ENCODE results near the gene EIF2D. TPM values are rescaled to one million over a fixed set of nuclear protein-coding genes. Genes with fewer than 3 reads are reported as not detected.
A peak's percentile ranks its signal among the peaks of the same experiment; 100 is the strongest.
"Not testable (repeated sequence)": the region's sequence is repeated elsewhere in the genome, so short reads cannot be mapped to it uniquely, and the experiment has no call there.

EIF2D gene
- total and polyA plus RNA-seq, 8 donors: 37.5 to 110 (median 90.7) TPM

GRCh38 chr1:206583707-206584648 lies 28.3 kb downstream of the EIF2D start:
- Histone ChIP-seq H3K4me1 (peaks cover 0 to 74% of the 10 kb centered on the region in 2 donors), H3K27me3 (no peaks in the 10 kb centered on the region), H3K4me3 (no peak overlapping the region), H3K9me3 (no peaks in the 10 kb centered on the region), H3K36me3 (peaks cover 0 to 60% of the 10 kb centered on the region in 2 donors), H3K27ac (peak overlapping the region in 1 of 2 donors; percentile 91)
- TF ChIP-seq CTCF (IDR thresholded peaks at IDR 0.05): peak; percentile 86 to 96
- intact Hi-C loops (cut with DNase I): loop anchor here in 1 of 2 donors (5.0 kb wide), 1 partner anchor 37 kb away; no protein-coding TSS in a partner anchor
- DNase-seq (peak; percentile 56 to 87 (median 73)), ATAC-seq (peak; percentile 71)

- TF ChIP-seq CTCF (IDR thresholded peaks at IDR 0.05): no peak
- ATAC-seq (no peak), DNase-seq (no peak)
- no peaks in the 10 kb centered on the region for H3K9me3 ChIP-seq
- peaks cover 0 to 52% of the 10 kb centered on the region in 2 donors for H3K36me3 ChIP-seq
- H3K27ac ChIP-seq: peak overlapping the region in 1 of 2 donors; percentile 91
- H3K4me1 ChIP-seq: peaks cover 0 to 76% of the 10 kb centered on the region in 2 donors
- H3K4me3 ChIP-seq: no peak overlapping the region
- no peaks in the 10 kb centered on the region for H3K27me3 ChIP-seq
- intact Hi-C loops (cut with DNase I): loop anchor here in 1 of 2 donors (5.0 kb wide), 1 partner anchor 36 kb away; no protein-coding TSS in a partner anchor
Observed at GRCh38 chr1:206582971-206583706, 29.1 kb downstream of the EIF2D start.

GRCh38 chr1:206582537-206582936 lies 29.7 kb downstream of the EIF2D start:
- Histone ChIP-seq H3K27me3 (no peaks in the 10 kb centered on the region), H3K9me3 (no peaks in the 10 kb centered on the region), H3K27ac (peak overlapping the region in 1 of 2 donors; percentile 91), H3K4me1 (peaks cover 0 to 82% of the 10 kb centered on the region in 2 donors), H3K4me3 (no peak overlapping the region), H3K36me3 (peaks cover 0 to 46% of the 10 kb centered on the region in 2 donors)
- TF ChIP-seq CTCF (IDR thresholded peaks at IDR 0.05): no peak
- no peak for ATAC-seq
- DNase-seq: no peak
- intact Hi-C loops (cut with DNase I): loop anchor here in 1 of 2 donors (5.0 kb wide), 1 partner anchor 35 kb away; no protein-coding TSS in a partner anchor

GRCh38 chr1:206581571-206581981 lies 30.7 kb downstream of the EIF2D start:
- H3K36me3 ChIP-seq: peaks cover 0 to 36% of the 10 kb centered on the region in 2 donors
- peaks cover 0 to 92% of the 10 kb centered on the region in 2 donors for H3K4me1 ChIP-seq
- H3K4me3 ChIP-seq: no peak overlapping the region
- no peaks in the 10 kb centered on the region for H3K9me3 ChIP-seq
- intact Hi-C loops (cut with DNase I): loop anchor here in 1 of 2 donors (5.0 kb wide), 1 partner anchor 34 kb away; no protein-coding TSS in a partner anchor
- peak in 1 of 4 donors; percentile 81 for DNase-seq
- H3K27ac ChIP-seq: peak overlapping the region in 1 of 2 donors; percentile 91
- no peak for TF ChIP-seq CTCF (IDR thresholded peaks at IDR 0.05)
- no peaks in the 10 kb centered on the region for H3K27me3 ChIP-seq
- ATAC-seq: peak; percentile 26

- H3K27ac ChIP-seq: peak overlapping the region; percentile 80 to 91
Observed at GRCh38 chr1:206581114-206581497, 31.2 kb downstream of the EIF2D start.

More at GRCh38 chr1:206581114-206581497, 31.2 kb downstream of the EIF2D start:
- peaks cover 0 to 31% of the 10 kb centered on the region in 2 donors for H3K36me3 ChIP-seq
- H3K27me3 ChIP-seq, ATAC-seq, H3K4me3 ChIP-seq, H3K9me3 ChIP-seq, DNase-seq: not testable (repeated sequence)
- H3K4me1 ChIP-seq: peaks cover 0 to 97% of the 10 kb centered on the region in 2 donors
- intact Hi-C loops (cut with DNase I): loop anchor here in 1 of 2 donors (5.0 kb wide), 1 partner anchor 34 kb away; no protein-coding TSS in a partner anchor

Measured in left lung (tissue), 10 donors.